Activated naive CD8-positive, alpha-beta T cell treated with anti-CD3 and anti-CD28 coated beads, Interleukin-2, amount 10 ng/mL, durations not matched to agents 7 days and 5 days (primary cell): ENCODE data around the gene RARS2. TPM values are rescaled to one million over a fixed set of nuclear protein-coding genes. Genes with fewer than 3 reads are reported as not detected.
"Not testable (repeated sequence)": the region's sequence is repeated elsewhere in the genome, so short reads cannot be mapped to it uniquely, and the experiment has no call there.

Source experiments
- ATAC-seq: fragments of 150-1000 bp; cut with Tn5 transposase; one replicate; pipeline ENCODE4 v1.10.0; 2021; ENCODE audit warnings: low read depth, moderate library complexity
- POLR2A ChIA-PET: fragments of 350-600 bp; sonication (Branson Sonifier 250); formaldehyde crosslinking; loops from one replicate; lab custom pipeline; 2021; ENCODE audit warnings: antibody characterized with exemption; lab: Charles Lee
- DNase-seq: peaks from one replicate; pipeline ENCODE4 v3.0.0; 2021
- H3K27ac Mint-ChIP-seq: one replicate; pipeline ENCODE4 v1.8.0; 2022; ENCODE audit warnings: mild to moderate bottlenecking, mixed read lengths
- H3K27me3 Mint-ChIP-seq: one replicate; pipeline ENCODE4 v1.8.0; 2022; ENCODE audit warnings: mild to moderate bottlenecking, moderate library complexity, mixed read lengths
- H3K36me3 Mint-ChIP-seq: one replicate; pipeline ENCODE4 v1.8.0; 2021; ENCODE audit warnings: mild to moderate bottlenecking, mixed read lengths
- H3K4me1 Mint-ChIP-seq: one replicate; pipeline ENCODE4 v1.8.0; 2021; ENCODE audit warnings: mixed read lengths
- H3K4me3 Mint-ChIP-seq: one replicate; pipeline ENCODE4 v1.8.0; 2022; ENCODE audit warnings: mild to moderate bottlenecking, moderate library complexity, mixed read lengths
- H3K9me3 Mint-ChIP-seq: one replicate; pipeline ENCODE4 v1.8.0; 2021; ENCODE audit warnings: mixed read lengths
- total RNA-seq, 2 experiments: library from RNA; stranded (reverse); gene quantifications; one replicate each; pipeline ENCODE4 v1.2.3, GENCODE V29; 2021

The RARS2 gene
- total RNA-seq, 2 experiments from 2014 or later, result 25.4 to 26.8 TPM

DNA sequence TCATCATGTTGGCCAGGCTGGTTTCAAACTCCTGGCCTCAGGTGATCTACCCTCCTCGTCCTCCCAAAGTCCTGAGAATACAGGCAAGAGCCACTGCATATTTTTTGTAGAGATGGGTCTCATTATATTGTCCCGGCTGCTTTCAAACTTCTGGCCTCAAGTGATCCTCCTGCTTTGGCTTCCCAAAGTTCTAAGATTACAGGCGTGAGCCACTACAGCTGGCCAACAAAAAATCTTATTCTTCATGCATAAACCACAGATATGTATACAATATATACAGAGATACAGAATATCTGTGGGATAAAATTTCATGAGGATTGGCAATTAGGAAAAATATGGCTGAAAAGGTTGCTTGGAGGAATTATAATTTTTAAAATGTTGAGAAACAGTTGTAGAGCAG lies 67.1 kb downstream of the RARS2 start:
- POLR2A ChIA-PET, result interaction anchor here (0.7 kb wide), 2 partner anchors 14 to 27 kb away, joined by 6 to 8 read pairs; no protein-coding TSS in a partner anchor
- H3K27ac Mint-ChIP-seq, result no peak overlapping the region

DNA sequence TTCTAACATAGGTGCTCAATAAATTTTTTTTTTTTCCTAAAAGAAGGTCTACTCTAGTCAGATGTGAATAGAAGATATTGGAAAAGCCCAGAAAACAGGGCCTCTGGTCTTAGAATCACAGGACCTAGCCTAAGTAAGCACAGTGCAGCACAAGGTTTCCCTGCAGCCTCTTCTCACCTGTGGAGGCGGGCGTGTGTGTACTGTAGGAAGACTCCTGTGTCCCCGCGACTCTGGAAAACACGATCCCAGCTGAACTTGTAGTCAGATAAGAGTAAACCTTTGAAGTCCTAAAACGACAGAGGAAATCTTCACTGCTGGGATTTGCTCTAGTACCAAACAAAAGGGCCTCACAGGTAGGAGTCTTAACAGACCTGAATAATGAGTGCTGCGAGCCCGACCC lies 71.3 kb downstream of the RARS2 start:
- no peak for ATAC-seq
- POLR2A ChIA-PET, result no interaction called here
- H3K9me3 Mint-ChIP-seq, result no peaks in the 10 kb centered on the region
- H3K4me3 Mint-ChIP-seq, result no peak overlapping the region
- peaks cover 20% of the 10 kb centered on the region for H3K36me3 Mint-ChIP-seq
- peaks cover 5% of the 10 kb centered on the region for H3K4me1 Mint-ChIP-seq
- H3K27ac Mint-ChIP-seq, result no peak overlapping the region
- H3K27me3 Mint-ChIP-seq, result no peaks in the 10 kb centered on the region
- no peak for DNase-seq

More for the DNA sequence above, 67.1 kb downstream of the RARS2 start:
- ATAC-seq (no peak), DNase-seq (no peak)
- peaks cover 18% of the 10 kb centered on the region for H3K36me3 Mint-ChIP-seq
- H3K9me3 Mint-ChIP-seq, result no peaks in the 10 kb centered on the region
- H3K4me3 Mint-ChIP-seq, result no peak overlapping the region
- no peaks in the 10 kb centered on the region for H3K27me3 Mint-ChIP-seq
- H3K4me1 Mint-ChIP-seq, result no peaks in the 10 kb centered on the region

DNA sequence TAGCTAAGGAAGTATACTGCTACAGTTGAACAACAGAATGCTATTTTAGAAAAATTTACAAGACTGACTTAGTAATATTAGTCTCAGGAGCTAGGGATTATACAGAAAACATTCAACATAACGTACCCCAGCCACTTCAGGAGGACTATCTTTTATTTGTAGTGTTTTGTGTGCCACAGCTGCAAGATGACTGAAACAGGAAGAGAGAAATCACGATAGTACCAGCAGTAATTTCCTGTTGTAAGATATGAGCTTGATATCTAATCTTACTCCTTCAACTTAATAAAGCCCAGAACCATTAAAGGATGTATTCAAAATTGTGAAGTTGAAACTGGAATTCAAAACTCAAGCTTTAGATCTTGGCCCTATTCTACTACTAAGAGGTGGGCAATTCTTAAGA lies 75.0 kb downstream of the RARS2 start:
- Mint-ChIP-seq H3K36me3 (peaks cover 20% of the 10 kb centered on the region), H3K4me1 (peaks cover 5% of the 10 kb centered on the region), H3K27ac (peak overlapping the region; percentile 8), H3K9me3 (no peaks in the 10 kb centered on the region), H3K27me3 (no peaks in the 10 kb centered on the region), H3K4me3 (no peak overlapping the region)
- DNase-seq, result no peak
- no peak for ATAC-seq
- POLR2A ChIA-PET, result interaction anchor here (0.5 kb wide), 1 partner anchor 17 kb away, joined by 4 read pairs; no protein-coding TSS in a partner anchor

DNA sequence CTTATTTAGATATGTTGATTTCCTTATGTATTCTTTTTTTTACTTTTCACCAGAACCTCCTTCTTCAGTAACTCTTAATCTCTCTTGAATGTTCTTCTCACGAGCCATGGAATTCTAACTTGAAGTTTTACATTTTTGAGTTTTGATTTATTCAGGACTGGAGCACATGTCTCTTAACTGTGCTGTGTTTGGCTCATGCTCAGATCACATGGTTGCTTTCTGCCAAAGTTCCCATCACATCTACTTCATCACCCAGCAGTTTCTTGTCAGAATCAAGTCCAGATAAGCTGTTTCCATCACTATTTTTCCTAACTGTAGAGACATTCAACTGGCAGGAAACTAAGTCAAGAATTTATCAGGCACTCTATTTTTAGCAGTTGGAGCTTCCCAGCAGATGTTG lies 85.3 kb downstream of the RARS2 start:
- Mint-ChIP-seq H3K4me1 (peaks cover 10% of the 10 kb centered on the region), H3K4me3 (no peak overlapping the region), H3K9me3 (no peaks in the 10 kb centered on the region), H3K27me3 (no peaks in the 10 kb centered on the region), H3K27ac (no peak overlapping the region), H3K36me3 (peaks cover 10% of the 10 kb centered on the region)
- POLR2A ChIA-PET, result no interaction called here
- no peak for ATAC-seq
- DNase-seq, result no peak

DNA sequence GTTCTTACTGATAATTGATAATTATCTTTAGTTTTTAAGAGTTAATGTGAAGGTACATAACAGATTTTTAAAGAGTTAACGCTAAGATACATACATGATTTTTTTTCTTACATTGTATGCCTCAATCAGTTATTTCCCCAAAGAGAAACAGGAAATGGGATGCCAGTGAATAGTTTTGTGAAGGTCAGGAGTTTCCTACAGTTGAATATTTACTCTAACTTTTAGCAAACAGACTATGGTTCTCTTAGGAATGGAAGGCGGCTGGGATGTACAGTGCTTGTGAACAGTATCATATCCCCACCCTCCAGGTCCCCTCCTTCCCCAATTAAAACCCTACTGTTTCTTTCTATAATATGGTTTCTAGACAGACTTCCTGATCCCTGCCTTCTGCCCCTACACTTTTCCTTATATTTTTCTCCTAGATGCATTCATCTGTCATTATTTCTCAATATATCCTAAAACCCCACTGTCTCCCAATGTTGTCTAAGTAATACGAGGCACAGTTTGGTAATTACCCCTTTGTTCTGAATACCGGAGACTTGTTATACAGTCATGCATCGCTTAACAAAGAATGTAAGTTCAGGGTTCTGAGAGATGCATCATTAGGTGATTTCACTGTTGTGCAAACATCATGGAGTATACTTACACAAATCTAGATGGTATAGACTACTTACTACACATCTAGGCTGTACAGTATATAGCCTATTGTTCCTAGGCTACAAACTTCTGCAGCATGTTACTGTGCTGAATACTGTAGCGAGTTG lies 87.8 kb downstream of the RARS2 start:
- H3K36me3 Mint-ChIP-seq, result peaks cover 11% of the 10 kb centered on the region
- no peak for DNase-seq
- no peak overlapping the region for H3K4me3 Mint-ChIP-seq
- H3K4me1 Mint-ChIP-seq, result peaks cover 11% of the 10 kb centered on the region
- no peaks in the 10 kb centered on the region for H3K27me3 Mint-ChIP-seq
- POLR2A ChIA-PET, result interaction anchor here (0.5 kb wide), 1 partner anchor 100 kb away, joined by 3 read pairs; no protein-coding TSS in a partner anchor
- no peak for ATAC-seq
- no peaks in the 10 kb centered on the region for H3K9me3 Mint-ChIP-seq
- H3K27ac Mint-ChIP-seq, result no peak overlapping the region

DNA sequence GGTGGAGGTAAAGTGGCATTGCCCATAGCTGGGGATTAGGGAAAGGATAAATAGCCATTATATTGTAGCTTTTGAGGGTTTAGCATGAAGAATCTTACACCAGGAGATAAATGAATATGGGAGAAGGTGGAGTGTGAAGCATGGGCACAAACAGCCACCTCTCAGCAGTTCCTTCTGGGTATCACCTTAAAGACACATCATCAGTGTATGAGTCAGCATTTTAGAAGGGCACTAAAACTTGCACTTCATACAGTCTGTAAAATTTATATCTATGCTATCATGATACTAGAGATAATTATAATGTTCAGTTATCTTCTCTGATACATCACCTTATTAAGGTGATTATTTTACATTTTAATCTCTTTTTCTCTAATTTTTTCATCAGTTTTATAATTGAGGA lies 91.7 kb downstream of the RARS2 start:
- no peaks in the 10 kb centered on the region for H3K27me3 Mint-ChIP-seq
- DNase-seq (no peak), ATAC-seq (no peak)
- peaks cover 2% of the 10 kb centered on the region for H3K4me1 Mint-ChIP-seq
- no peak overlapping the region for H3K27ac Mint-ChIP-seq
- peaks cover 14% of the 10 kb centered on the region for H3K36me3 Mint-ChIP-seq
- H3K4me3 Mint-ChIP-seq, result no peak overlapping the region
- POLR2A ChIA-PET, result no interaction called here
- no peaks in the 10 kb centered on the region for H3K9me3 Mint-ChIP-seq

DNA sequence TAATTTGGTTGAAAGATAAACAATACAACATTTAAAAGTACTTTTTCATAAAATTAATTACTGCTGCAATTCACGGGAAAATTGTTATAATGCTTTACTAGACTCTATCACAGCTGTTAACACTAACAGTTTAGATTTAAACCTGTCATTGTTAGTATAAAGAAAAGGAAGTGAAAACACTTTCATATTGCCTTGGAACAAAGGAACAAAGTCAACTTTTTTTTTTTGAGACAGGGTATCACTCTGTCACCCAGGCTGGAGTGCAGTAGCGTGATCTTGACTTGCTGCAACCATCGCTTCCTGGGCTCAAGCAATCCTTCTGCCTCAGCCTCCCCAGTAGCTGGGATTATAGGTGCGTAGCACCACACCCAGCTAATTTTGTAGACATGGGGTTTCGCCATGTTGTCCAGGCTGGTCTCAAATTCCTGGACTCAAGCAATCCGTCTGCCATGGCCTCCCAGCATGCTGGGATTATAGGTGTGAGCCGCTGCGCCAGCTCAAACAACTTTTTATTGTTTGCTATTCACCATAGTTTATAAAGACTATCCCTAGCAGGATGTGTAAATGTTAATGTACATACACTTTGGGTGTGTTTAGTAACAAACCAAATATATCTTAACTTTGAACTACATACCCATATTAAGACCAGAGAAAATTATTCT lies 94.9 kb downstream of the RARS2 start:
- H3K4me1 Mint-ChIP-seq, result peaks cover 2% of the 10 kb centered on the region
- H3K9me3 Mint-ChIP-seq, result no peaks in the 10 kb centered on the region
- H3K27ac Mint-ChIP-seq, result no peak overlapping the region
- H3K27me3 Mint-ChIP-seq, result no peaks in the 10 kb centered on the region
- POLR2A ChIA-PET, result no interaction called here
- H3K4me3 Mint-ChIP-seq, result no peak overlapping the region
- peaks cover 16% of the 10 kb centered on the region for H3K36me3 Mint-ChIP-seq
- ATAC-seq (no peak), DNase-seq (no peak)

DNA sequence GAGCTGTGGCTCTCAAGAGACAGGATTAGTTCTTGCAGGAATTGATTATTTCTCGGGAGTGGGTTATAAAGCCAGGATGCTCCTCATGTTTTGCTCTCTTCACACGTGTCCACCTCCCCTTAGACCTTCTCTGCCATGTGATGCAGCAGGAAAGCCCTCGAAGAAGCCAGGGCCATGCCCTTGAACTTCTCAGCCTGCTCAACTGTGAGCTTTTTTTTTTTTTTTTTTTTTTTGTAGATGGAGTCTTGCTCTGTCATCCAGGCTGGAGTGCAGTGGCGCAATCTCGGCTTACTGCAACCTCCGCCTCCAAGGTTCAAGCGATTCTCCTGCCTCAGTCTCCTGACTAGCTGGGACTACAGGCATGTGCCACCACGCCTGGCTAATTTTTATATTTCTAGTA lies 100.5 kb downstream of the RARS2 start:
- ATAC-seq, DNase-seq, H3K4me1 Mint-ChIP-seq, POLR2A ChIA-PET, H3K27me3 Mint-ChIP-seq, H3K27ac Mint-ChIP-seq, H3K4me3 Mint-ChIP-seq, H3K9me3 Mint-ChIP-seq: not testable (repeated sequence)
- H3K36me3 Mint-ChIP-seq, result peaks cover 13% of the 10 kb centered on the region

DNA sequence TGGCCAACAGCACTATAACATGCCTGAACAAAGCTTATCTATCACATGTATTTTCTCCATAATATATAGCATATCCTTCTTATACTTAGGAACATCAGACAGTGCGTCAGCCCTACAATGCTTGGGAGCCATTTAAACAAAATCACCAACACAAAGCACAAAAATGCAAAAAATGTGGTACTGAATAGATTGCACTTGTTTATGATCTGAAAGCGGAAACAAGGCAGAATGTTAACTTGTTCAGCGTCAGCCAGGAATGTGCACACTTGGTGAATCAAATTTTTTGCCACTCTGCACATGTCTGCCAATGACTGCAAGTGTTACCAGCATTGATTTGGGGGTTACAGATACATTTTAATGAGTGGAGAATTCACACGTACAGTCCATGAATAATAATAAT lies 102.2 kb downstream of the RARS2 start:
- ATAC-seq (no peak), DNase-seq (no peak)
- POLR2A ChIA-PET, result no interaction called here
- H3K36me3 Mint-ChIP-seq, result peaks cover 7% of the 10 kb centered on the region
- H3K27ac Mint-ChIP-seq, result no peak overlapping the region
- H3K4me3 Mint-ChIP-seq, result no peak overlapping the region
- no peaks in the 10 kb centered on the region for H3K27me3 Mint-ChIP-seq
- peaks cover 15% of the 10 kb centered on the region for H3K4me1 Mint-ChIP-seq
- H3K9me3 Mint-ChIP-seq, result no peaks in the 10 kb centered on the region

DNA sequence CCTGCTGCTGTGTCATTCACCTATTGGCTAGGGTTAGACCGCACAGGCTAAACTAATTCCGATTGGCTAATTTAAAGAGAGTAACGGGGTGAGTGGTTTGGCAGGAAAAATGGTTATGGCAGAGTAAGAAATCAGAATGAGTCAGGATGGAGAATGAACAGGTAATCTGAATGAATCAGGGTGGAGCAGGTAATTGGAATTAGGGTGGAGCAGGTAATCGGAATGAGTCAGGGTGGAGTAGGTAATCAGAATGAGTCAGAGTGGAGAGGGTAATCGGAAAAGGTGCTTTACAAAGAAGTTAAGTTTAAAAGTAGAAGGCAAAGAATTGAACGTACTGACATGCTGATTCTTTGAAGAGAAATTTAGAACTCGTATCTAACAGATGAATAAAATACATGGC lies 105.3 kb downstream of the RARS2 start:
- no peak overlapping the region for H3K27ac Mint-ChIP-seq
- peaks cover 8% of the 10 kb centered on the region for H3K36me3 Mint-ChIP-seq
- H3K9me3 Mint-ChIP-seq, result no peaks in the 10 kb centered on the region
- no peak for DNase-seq
- POLR2A ChIA-PET, result no interaction called here
- H3K4me3 Mint-ChIP-seq, result no peak overlapping the region
- H3K27me3 Mint-ChIP-seq, result no peaks in the 10 kb centered on the region
- ATAC-seq, result no peak
- H3K4me1 Mint-ChIP-seq, result peaks cover 15% of the 10 kb centered on the region

DNA sequence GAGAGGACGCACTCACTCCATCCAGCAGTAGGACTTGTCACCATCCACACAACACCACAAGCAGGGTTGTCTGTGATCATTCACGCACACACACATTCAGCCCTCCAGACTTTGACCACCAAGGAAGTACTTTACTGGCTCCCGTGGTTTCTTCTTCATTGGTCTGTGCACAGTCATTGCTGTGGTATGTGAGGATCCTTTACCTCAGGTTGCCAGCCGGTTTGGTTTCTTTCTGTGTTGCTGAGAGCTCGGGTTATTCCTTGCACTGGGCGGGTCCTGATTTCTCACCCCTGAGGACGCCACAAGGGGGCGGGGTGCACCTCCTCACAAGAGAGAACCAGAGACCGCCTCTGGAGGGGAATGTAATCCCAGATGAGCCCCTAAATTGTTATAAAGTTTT lies 105.9 kb downstream of the RARS2 start:
- Mint-ChIP-seq H3K27ac (no peak overlapping the region), H3K4me1 (peaks cover 15% of the 10 kb centered on the region), H3K27me3 (no peaks in the 10 kb centered on the region), H3K4me3 (no peak overlapping the region), H3K36me3 (peaks cover 8% of the 10 kb centered on the region), H3K9me3 (no peaks in the 10 kb centered on the region)
- ATAC-seq (peak; percentile 58), DNase-seq (peak; percentile 39)
- POLR2A ChIA-PET, result no interaction called here

DNA sequence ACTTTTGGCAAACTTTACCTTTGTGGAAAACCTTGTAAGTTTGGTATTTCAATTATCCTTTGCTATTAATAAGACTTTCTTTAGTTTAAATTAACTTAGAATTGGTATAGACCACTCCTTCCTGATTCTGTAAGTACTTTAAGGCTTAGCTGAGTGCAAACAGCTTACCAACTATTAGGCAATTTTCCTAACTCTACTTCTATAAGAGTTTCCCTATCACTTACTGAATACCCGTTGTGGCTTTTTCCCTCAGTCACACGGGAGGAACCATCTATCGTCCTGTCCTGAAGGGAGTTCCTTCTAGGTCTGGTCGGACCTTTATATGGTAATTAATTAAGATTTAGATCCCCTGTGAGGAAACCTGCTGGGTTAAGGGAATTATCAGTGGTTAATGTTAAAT lies 107.4 kb downstream of the RARS2 start:
- Mint-ChIP-seq H3K36me3 (peaks cover 18% of the 10 kb centered on the region), H3K27me3 (no peaks in the 10 kb centered on the region), H3K27ac (no peak overlapping the region), H3K4me1 (peaks cover 15% of the 10 kb centered on the region), H3K4me3 (no peak overlapping the region), H3K9me3 (no peaks in the 10 kb centered on the region)
- POLR2A ChIA-PET, result no interaction called here
- ATAC-seq (no peak), DNase-seq (no peak)

DNA sequence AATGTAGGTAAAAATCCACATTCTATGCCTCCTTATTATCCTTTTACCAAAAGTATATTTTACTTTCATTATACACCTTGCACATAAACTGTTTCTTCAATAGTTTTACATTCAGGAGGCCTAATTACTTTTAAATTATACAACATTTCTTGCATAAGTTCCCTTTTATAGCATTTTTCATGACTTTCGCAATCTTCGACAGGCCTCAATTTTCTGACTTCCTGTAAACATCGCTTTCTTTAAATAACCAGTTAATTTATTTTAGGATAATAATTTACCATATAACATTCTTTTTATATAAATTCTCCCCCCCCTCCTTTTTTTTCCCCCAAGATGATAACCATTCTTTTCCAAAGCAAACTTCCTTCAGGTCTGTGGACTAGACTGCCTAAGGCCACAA lies 107.9 kb downstream of the RARS2 start:
- Mint-ChIP-seq H3K36me3 (peaks cover 18% of the 10 kb centered on the region), H3K27me3 (no peaks in the 10 kb centered on the region), H3K27ac (no peak overlapping the region), H3K4me1 (peaks cover 15% of the 10 kb centered on the region), H3K4me3 (no peak overlapping the region), H3K9me3 (no peaks in the 10 kb centered on the region)
- POLR2A ChIA-PET, result no interaction called here
- no peak for ATAC-seq
- no peak for DNase-seq

DNA sequence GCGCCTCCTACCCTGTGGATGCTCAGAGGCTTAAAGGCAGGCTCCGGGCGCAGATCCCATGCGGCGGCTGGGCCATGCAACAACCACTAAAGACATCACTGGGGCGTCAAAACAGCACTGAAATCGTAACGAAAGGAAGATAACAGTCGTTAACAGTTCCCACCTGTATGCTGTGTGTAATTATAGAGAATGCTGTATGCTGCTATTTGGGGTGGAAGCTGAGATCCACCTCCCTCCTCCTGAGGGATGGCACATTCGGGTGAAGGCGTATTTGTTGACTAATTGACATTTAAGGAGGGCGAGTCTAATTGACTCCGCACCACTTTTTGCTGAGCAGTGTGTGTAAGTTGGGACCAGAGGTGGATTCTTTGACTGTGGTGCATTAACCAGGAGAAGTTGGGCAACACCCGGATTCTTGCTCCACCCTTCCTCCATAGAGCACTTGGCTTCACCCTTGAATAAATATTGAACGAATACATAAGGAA lies 116.3 kb downstream of the RARS2 start:
- POLR2A ChIA-PET, result no interaction called here
- DNase-seq (no peak), ATAC-seq (peak; percentile 74)
- H3K9me3 Mint-ChIP-seq, result no peaks in the 10 kb centered on the region
- peaks cover 3% of the 10 kb centered on the region for H3K27me3 Mint-ChIP-seq
- H3K4me3 Mint-ChIP-seq, result peak overlapping the region; percentile 98
- peak overlapping the region; percentile 98 for H3K27ac Mint-ChIP-seq
- peaks cover 10% of the 10 kb centered on the region for H3K4me1 Mint-ChIP-seq
- H3K36me3 Mint-ChIP-seq, result peaks cover 6% of the 10 kb centered on the region
